CD8-positive, alpha-beta memory T cell (primary cell): ENCODE results near the gene SPECC1. TPM values are rescaled to one million over a fixed set of nuclear protein-coding genes. Genes with fewer than 3 reads are reported as not detected.
A peak's percentile ranks its signal among the peaks of the same experiment; 100 is the strongest.

Experiments
- CTCF ChIA-PET: fragments of 350-600 bp; sonication (Branson Sonifier 250); formaldehyde crosslinking; loops from one replicate; lab custom pipeline; 2021; ENCODE audit warnings: antibody characterized with exemption; lab: Charles Lee
- POLR2A ChIA-PET: fragments of 350-600 bp; sonication (Branson Sonifier 250); formaldehyde crosslinking; loops from one replicate; lab custom pipeline; 2021; ENCODE audit warnings: antibody characterized with exemption; lab: Charles Lee
- DNase-seq, 5 donors: peaks; one replicate each; pipeline versions ENCODE4 v3.0.0 to v3.0.0-alpha.2; 2020 to 2022; ENCODE audit warnings: mixed read lengths in 1 of 5
- H3K27ac ChIP-seq: one replicate; pipeline ENCODE4 v1.7.0; 2013; ENCODE audit warnings: low read depth, mild to moderate bottlenecking, low read length, moderate library complexity
- H3K27me3 ChIP-seq: 2 replicates; pipeline ENCODE4 v1.7.0; 2013; ENCODE audit warnings: low read length, mild to moderate bottlenecking; ENCODE audit not compliant: insufficient read depth, poor library complexity, severe bottlenecking
- H3K36me3 ChIP-seq: 2 replicates; pipeline ENCODE4 v1.7.0; 2013; ENCODE audit warnings: mild to moderate bottlenecking, low read length, moderate library complexity; ENCODE audit not compliant: insufficient read depth
- H3K4me1 ChIP-seq: 2 replicates; pipeline ENCODE4 v1.7.0; 2013; ENCODE audit warnings: mild to moderate bottlenecking, low read length, moderate library complexity; ENCODE audit not compliant: insufficient read depth
- H3K4me3 ChIP-seq: 2 replicates; pipeline ENCODE4 v1.7.0; 2013; ENCODE audit warnings: mild to moderate bottlenecking, low read length
- H3K9me3 ChIP-seq: 2 replicates; pipeline ENCODE4 v1.7.0; 2013; ENCODE audit warnings: mild to moderate bottlenecking, low read length
- H3K27ac Mint-ChIP-seq, 8 donors: one replicate each; pipeline ENCODE4 v1.8.0; 2020 to 2021; ENCODE audit warnings: mixed read lengths in 8 of 8, mild to moderate bottlenecking in 6 of 8, inconsistent platforms in 3 of 8, moderate library complexity in 3 of 8
- H3K27me3 Mint-ChIP-seq, 2 donors: one replicate each; pipeline ENCODE4 v1.8.0; 2020 to 2021; ENCODE audit warnings: mixed read lengths in 2 of 2, mild to moderate bottlenecking in 1 of 2, moderate library complexity in 1 of 2
- H3K36me3 Mint-ChIP-seq, 3 donors: one replicate each; pipeline ENCODE4 v1.8.0; 2020 to 2021; ENCODE audit warnings: mixed read lengths in 3 of 3, inconsistent platforms in 1 of 3, mild to moderate bottlenecking in 1 of 3
- H3K4me1 Mint-ChIP-seq, 3 donors: one replicate each; pipeline ENCODE4 v1.8.0; 2020 to 2021; ENCODE audit warnings: mixed read lengths in 3 of 3, inconsistent platforms in 1 of 3, mild to moderate bottlenecking in 1 of 3
- H3K4me3 Mint-ChIP-seq, 7 donors: one replicate each; pipeline ENCODE4 v1.8.0; 2020 to 2021; ENCODE audit warnings: mixed read lengths in 7 of 7, mild to moderate bottlenecking in 6 of 7, moderate library complexity in 4 of 7, inconsistent platforms in 2 of 7
- H3K9me3 Mint-ChIP-seq, 5 donors: one replicate each; pipeline ENCODE4 v1.8.0; 2020 to 2022; ENCODE audit warnings: mixed read lengths in 5 of 5, mild to moderate bottlenecking in 3 of 5, moderate library complexity in 2 of 5, inconsistent platforms in 1 of 5
- polyA plus RNA-seq: library from polyadenylated mRNA; unstranded; fragments of 300-500 nt; fragmentation: Illumina TruSeq; gene quantifications from one replicate; pipeline ENCODE4 v1.2.3, GENCODE V29; 2021
- total RNA-seq, 2 experiments: library from RNA; stranded (reverse); gene quantifications; one replicate each; pipeline ENCODE4 v1.2.3, GENCODE V29; 2021

SPECC1 gene
- total and polyA plus RNA-seq, 3 experiments from 2014 or later = 12.5 to 15.9 (median 13.4) TPM

DNA sequence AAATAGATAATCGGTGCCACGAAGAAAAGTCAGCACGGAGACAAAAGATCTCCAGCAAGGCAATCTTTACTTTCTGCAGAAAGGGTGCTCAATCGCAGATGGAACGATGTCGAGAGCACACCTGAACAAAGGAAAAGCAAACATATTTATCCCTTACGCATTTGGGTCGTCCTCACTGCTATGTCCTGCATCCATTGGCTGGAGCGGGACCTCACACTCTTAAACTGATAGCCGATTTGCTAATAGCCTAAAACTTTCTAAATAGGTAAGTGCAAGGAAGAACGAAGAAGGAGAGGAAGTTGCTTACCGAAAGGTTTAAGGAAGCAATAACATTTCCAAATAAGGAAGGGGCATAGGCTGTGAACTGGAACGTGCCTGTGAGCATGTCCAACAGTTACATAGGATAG, 30.4 kb upstream of the SPECC1 start:
- Histone ChIP-seq H3K9me3 (no peaks in the 10 kb centered on the region), H3K4me1 (peaks cover 27% of the 10 kb centered on the region), H3K4me3 (peak overlapping the region; percentile 89), H3K36me3 (no peaks in the 10 kb centered on the region), H3K27me3 (no peaks in the 10 kb centered on the region), H3K27ac (peak overlapping the region; percentile 93)
- DNase-seq = no peak
- H3K4me1 Mint-ChIP-seq = peaks cover 34 to 44% (median 42%) of the 10 kb centered on the region in 3 donors
- H3K36me3 Mint-ChIP-seq = peaks cover 0 to 26% (median 3%) of the 10 kb centered on the region in 3 donors
- no peaks in the 10 kb centered on the region for H3K9me3 Mint-ChIP-seq
- ChIA-PET CTCF (interaction anchor here (1.2 to 3.8 kb wide), 2 partner anchors 14 to 30 kb away, joined by 5 to 22 read pairs; partner anchors contain the start of gene SPECC1), POLR2A (interaction anchor here (1.9 kb wide), 1 partner anchor 331 kb away, joined by 5 read pairs; no protein-coding TSS in a partner anchor)
- peak overlapping the region; percentile 90 to 99 (median 97) for H3K4me3 Mint-ChIP-seq
- H3K27me3 Mint-ChIP-seq = no peaks in the 10 kb centered on the region
- peak overlapping the region; percentile 92 to 99 (median 97) for H3K27ac Mint-ChIP-seq

DNA sequence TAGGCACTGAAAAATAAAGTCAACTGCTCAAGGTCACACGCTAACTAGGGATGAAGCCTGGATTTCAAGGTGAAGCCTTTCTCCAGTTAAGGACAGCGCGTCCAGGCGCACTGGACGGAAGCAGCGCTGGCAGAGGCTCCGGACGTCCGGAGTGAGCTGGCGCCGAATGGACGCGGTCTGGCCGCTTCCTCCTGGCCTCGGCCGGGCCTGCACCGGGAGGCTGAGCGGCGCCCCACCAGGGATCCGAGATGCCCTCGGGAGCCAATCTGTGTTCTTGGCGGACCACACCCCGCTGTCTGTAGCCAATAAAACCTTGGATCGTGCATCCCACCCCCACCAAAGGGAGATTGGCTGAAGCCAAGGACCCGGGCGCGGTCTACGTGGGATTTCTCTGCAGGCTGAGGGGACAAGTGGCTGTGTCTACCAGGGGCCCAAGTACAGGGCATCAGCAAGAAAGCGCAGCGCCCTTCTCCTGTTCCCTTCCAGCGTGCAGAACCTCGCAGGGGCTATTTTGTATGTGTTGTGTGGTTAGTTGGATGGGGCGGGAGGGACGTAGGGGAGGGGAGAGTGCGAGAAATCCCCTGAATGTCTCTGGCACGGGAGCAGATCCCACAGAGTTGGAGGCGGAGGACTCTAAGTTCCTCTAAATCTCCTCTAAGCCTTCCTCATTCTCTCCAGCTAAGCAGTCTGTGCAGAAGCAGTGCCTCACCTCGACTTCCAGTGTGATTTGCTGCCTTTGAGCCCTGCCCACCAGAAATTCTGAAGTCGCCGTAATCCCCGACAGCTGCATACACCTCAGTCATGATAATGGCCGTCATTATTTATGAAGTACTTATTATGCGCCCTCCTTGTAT, 29.0 kb upstream of the SPECC1 start:
- Mint-ChIP-seq H3K27ac (peak overlapping the region in 1 of 8 donors; percentile 22), H3K27me3 (no peaks in the 10 kb centered on the region), H3K4me3 (peak overlapping the region in 2 of 7 donors; percentile 7 to 80), H3K9me3 (no peaks in the 10 kb centered on the region), H3K4me1 (peaks cover 24 to 30% (median 30%) of the 10 kb centered on the region in 3 donors), H3K36me3 (peaks cover 0 to 19% (median 3%) of the 10 kb centered on the region in 3 donors)
- Histone ChIP-seq H3K4me3 (no peak overlapping the region), H3K9me3 (no peaks in the 10 kb centered on the region), H3K4me1 (peaks cover 23% of the 10 kb centered on the region), H3K36me3 (no peaks in the 10 kb centered on the region), H3K27ac (no peak overlapping the region), H3K27me3 (no peaks in the 10 kb centered on the region)
- DNase-seq = no peak
- ChIA-PET POLR2A (no interaction called here), CTCF (interaction anchor here (0.8 to 0.9 kb wide), 2 partner anchors 13 to 15 kb away, joined by 3 read pairs; no protein-coding TSS in a partner anchor)

DNA sequence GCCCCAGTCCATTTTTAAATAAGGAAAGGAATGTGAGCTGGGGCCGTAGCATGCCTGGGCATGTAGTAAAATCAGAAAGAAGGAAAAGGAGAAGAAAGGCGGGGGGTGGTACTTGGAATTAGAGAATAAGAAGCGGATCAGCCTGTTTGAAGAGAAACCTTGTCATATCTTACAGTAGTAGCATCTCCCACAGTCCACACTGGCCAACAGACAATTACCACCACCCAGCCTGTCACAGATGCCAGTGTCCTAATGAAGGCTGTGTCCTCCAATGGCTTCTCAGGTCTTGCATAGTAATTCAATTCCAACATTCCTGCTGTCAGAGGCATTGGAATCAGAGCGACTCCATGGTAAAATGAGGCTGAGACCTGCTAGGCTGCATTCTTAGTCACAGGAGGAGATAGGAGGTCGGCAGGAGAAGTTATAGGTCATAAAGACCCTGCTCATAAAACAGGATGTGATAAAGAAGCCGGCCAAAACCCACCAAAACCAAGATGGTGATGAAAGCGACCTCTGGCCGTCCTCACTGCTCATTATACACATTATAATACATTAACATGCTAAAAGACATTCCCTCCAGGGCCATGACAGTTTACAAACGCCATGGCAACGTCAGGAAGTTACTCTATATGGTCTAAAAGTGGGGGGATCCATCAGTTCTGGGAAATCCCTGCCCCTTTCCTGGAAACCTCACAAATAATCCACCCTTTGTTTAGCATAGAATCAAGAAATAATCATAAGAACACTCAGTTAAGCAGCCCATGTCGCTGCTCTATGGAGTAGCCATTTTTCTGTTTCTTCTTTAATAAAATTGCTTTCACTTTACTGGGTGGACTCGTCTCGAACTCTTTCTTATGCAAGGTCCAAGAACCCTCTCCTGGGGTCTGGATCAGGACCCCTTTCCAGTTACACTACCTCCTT, 22.0 kb upstream of the SPECC1 start:
- Histone ChIP-seq H3K36me3 (no peaks in the 10 kb centered on the region), H3K4me3 (no peak overlapping the region), H3K27ac (no peak overlapping the region), H3K9me3 (no peaks in the 10 kb centered on the region), H3K27me3 (peaks cover 3% of the 10 kb centered on the region), H3K4me1 (no peaks in the 10 kb centered on the region)
- Mint-ChIP-seq H3K27me3 (peaks cover 4 to 22% of the 10 kb centered on the region in 2 donors), H3K36me3 (no peaks in the 10 kb centered on the region), H3K4me3 (no peak overlapping the region), H3K4me1 (no peaks in the 10 kb centered on the region), H3K27ac (peak overlapping the region in 1 of 8 donors; percentile 64), H3K9me3 (no peaks in the 10 kb centered on the region)
- no peak for DNase-seq
- POLR2A ChIA-PET = no interaction called here
- CTCF ChIA-PET = no interaction called here

DNA sequence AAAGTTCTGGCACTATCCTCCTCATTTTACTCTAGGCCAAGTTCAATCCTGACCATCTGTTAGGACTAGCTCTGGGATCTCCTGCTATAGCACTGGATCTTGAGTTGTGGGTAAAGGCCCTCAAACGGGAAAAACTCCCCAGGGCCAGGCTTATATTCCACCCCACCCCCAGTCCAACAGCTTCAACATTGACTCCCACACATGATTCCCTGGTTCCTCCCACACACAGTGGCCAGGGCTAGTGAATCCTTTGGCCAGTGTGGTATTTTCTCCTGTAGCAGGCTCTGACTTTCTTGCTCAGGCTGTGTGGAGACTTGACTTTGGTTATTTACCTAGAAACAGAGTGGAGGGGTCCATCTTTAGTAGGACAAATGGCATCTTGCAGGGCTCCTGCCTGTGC, 21.3 kb upstream of the SPECC1 start:
- H3K9me3 Mint-ChIP-seq = no peaks in the 10 kb centered on the region
- H3K4me1 Mint-ChIP-seq = peaks cover 0 to 3% (median 2%) of the 10 kb centered on the region in 3 donors
- no peaks in the 10 kb centered on the region for H3K9me3 ChIP-seq
- no peak for DNase-seq
- H3K4me3 Mint-ChIP-seq = no peak overlapping the region
- POLR2A ChIA-PET = no interaction called here
- H3K4me3 ChIP-seq = no peak overlapping the region
- H3K36me3 Mint-ChIP-seq = no peaks in the 10 kb centered on the region
- H3K27ac ChIP-seq = no peak overlapping the region
- no peaks in the 10 kb centered on the region for H3K36me3 ChIP-seq
- H3K27me3 ChIP-seq = peaks cover 3% of the 10 kb centered on the region
- H3K27me3 Mint-ChIP-seq = peaks cover 8 to 26% of the 10 kb centered on the region in 2 donors
- H3K27ac Mint-ChIP-seq = peak overlapping the region in 1 of 8 donors; percentile 64
- CTCF ChIA-PET = interaction anchor here (0.8 to 1.3 kb wide), 2 partner anchors 22 to 129 kb away, joined by 3 read pairs; no protein-coding TSS in a partner anchor
- no peaks in the 10 kb centered on the region for H3K4me1 ChIP-seq

DNA sequence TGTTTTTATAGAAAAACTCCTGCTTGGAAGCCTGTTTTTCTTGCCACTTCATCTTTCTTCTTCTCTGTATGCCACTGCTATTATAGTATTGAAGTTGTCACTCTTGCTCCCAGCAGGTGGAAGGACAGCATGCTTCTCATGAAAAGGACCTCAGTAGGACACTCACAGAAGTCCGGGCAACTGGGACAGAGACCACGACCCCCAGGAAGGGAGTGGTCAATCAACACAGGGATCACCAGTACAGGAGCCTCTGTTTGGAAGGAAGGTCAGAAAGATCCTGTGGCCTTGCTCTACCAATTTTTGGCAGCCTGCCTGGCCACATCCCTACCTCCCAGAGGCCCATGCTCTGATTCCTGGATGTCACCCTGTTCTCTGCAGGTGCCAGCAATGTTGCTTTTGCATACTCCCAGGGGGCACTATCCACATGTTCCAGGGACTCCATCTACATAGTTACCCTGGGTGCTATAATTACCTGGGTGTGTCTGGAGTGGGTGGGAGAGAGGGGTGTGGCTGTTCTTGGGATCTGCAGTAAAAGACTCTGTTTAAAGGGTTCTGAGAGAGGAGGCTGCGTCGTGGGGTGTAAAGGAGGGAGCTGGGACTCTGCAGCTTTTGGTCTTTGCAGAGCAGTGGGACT, 17.8 kb upstream of the SPECC1 start:
- no peak overlapping the region for H3K27ac Mint-ChIP-seq
- no peaks in the 10 kb centered on the region for H3K9me3 ChIP-seq
- H3K4me3 ChIP-seq = no peak overlapping the region
- ChIA-PET CTCF (interaction anchor here (1.8 to 4.6 kb wide), 3 partner anchors 14 to 125 kb away, joined by 13 to 58 read pairs (median 22); partner anchors contain the start of gene AKAP10), POLR2A (no interaction called here)
- no peaks in the 10 kb centered on the region for H3K4me1 ChIP-seq
- H3K27me3 Mint-ChIP-seq = peaks cover 8 to 26% of the 10 kb centered on the region in 2 donors
- H3K9me3 Mint-ChIP-seq = no peaks in the 10 kb centered on the region
- H3K4me1 Mint-ChIP-seq = peaks cover 0 to 5% (median 3%) of the 10 kb centered on the region in 3 donors
- peak overlapping the region in 1 of 7 donors; percentile 35 for H3K4me3 Mint-ChIP-seq
- H3K27me3 ChIP-seq = peaks cover 3% of the 10 kb centered on the region
- DNase-seq = no peak
- no peaks in the 10 kb centered on the region for H3K36me3 ChIP-seq
- H3K27ac ChIP-seq = no peak overlapping the region
- H3K36me3 Mint-ChIP-seq = no peaks in the 10 kb centered on the region

DNA sequence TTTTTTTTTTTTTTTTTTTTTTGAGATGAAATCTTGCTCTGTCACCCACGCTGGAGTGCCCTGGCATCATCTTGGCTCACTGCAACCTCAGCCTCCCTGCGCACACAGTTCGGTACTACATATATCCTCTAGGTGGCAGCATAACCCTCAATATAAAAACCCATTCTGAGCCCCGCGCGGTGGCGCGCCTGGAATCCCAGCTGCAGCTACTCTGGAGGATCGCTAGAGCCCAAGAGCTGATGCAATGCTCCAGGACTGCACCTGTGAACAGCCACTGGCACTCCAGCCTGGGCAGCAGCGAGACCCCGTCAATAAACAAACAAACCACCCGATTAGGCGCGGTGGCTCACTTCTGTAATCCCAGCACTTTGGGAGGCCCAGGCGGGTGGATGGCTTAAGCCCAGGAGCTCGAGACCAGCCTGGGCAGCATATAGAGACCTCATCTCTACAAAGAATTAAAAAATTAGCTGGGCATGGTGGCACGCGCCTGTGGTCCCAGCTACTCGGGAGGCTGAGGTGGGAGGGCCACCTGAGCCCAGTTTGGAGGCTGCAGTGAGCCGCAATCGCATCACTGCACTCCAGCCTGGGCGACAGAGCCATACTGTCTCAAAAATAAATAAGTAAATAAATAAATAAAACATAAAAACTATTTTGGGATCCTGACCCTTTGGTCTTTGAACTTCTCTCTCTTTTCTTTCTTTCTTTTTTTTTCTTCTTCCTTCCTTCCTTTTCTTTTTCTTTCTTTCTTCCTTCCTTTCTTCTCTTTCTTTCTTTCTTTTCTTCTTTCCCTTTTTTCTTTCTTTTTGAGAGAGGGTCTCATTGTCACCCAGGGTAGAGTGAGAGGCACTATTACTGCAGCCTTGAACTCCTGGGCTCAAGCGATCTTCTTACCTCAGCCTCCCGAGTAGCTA, 16.1 kb upstream of the SPECC1 start:
- Histone ChIP-seq H3K27ac (no peak overlapping the region), H3K27me3 (peaks cover 3% of the 10 kb centered on the region), H3K4me1 (no peaks in the 10 kb centered on the region), H3K4me3 (no peak overlapping the region), H3K9me3 (no peaks in the 10 kb centered on the region), H3K36me3 (no peaks in the 10 kb centered on the region)
- Mint-ChIP-seq H3K9me3 (no peaks in the 10 kb centered on the region), H3K27ac (no peak overlapping the region), H3K36me3 (peaks cover 0 to 3% (median 0%) of the 10 kb centered on the region in 3 donors), H3K27me3 (peaks cover 4 to 28% of the 10 kb centered on the region in 2 donors), H3K4me1 (peaks cover 0 to 8% (median 7%) of the 10 kb centered on the region in 3 donors), H3K4me3 (peak overlapping the region in 2 of 7 donors; percentile 12 to 28)
- POLR2A ChIA-PET = no interaction called here
- peak; percentile 54 to 81 (median 70) for DNase-seq
- CTCF ChIA-PET = interaction anchor here (0.6 to 4.6 kb wide), 42 partner anchors 8 to 1523 kb away, joined by 3 to 58 read pairs (median 4); partner anchors contain the start of genes AKAP10 and SPECC1
